Cortex of kidney (tissue), 1 donor: ENCODE data around the gene AADAT.
"Not testable (repeated sequence)": the region's sequence is repeated elsewhere in the genome, so short reads cannot be mapped to it uniquely, and the experiment has no call there.

Source experiments
- DNase-seq: peaks from one replicate; lab custom pipeline; 2025; lab: John Stamatoyannopoulos, UW

The AADAT gene

DNA sequence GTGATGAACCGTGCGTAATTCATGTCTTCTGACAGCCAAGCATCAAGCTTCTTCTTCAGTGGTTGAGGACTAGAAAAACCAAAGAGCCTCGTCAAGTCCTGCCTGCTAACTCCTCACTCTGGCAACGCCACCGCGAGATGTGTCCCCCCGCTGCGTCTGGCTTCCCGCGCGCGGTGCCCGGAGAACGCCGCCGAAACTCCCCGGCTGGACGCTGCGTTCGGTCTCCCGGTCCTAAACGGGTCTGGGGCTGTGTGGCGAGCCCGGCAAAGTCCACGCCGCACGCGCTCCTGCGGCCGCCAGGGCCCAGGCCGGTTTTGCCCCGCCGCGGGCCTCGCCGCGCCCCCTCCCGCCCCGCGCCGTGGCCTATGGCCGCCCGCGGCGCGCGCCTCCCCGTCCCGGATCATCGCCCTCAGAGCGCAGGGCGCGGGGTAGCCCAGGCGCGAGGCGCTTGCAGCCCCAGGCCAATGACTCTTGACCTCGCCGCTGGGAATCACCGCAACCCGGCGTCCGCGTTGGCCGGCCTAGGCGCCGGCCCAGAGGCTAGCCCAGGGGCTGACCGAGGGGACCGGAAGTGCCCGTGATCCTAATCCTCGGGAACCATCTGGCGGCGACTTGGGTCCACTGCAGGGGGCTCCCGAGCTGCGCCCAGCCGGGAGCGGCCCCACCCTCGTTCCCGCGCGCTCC, at the start of gene AADAT:
AADAT (minus strand) TSS at position 289 of the 684 bp plus-strand sequence; CDS start at position 23, 266 bp downstream.
- DNase-seq, result peak; percentile 26

DNA sequence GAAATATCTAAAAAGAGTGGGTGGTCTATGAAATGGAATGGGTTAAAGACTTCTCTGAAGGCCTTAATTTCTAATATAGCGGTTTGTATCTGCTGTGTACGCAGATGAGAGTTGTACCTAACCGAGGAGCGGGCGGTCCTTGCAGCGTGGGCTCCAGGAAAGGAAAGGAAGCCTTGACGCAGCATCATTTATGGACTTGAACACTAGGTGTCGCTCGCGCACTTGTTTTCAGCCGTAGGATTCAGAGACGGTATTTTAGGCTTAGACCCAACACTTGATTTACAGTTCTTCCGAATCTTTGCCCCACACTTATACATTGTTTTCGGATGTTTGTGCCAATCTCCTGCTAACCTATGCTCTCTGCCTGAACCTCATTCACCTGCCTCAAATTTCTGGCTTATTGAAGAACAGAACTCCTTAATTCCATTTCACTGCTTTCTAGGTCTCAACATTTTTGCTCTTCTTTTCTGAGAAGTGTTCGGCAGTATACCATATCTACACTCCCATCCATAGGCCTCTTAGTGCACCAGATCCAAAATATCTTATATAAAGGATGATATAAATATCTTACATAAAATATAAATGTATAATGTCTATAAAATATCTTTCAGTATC, 48.9 kb upstream of the AADAT start:
- DNase-seq, result no peak

DNA sequence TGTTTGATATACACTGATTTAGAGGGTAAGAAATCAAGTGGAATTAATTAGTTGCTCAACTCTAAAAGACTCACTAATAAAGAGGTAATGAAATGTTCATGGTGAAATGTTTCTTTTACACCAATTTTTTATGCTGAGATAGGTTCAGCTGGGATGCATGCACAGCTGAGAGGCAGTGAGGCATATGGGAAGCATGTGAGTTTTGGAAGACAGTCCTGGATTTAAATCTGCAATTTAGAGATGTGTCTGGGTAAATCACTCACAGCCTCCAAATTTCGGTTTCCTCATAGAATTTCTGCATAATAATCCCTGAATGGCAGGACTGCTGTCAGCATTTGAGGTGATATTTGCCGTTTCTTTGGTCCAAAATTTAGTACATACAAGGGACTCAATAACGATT, 48.2 kb upstream of the AADAT start:
- DNase-seq, result no peak

DNA sequence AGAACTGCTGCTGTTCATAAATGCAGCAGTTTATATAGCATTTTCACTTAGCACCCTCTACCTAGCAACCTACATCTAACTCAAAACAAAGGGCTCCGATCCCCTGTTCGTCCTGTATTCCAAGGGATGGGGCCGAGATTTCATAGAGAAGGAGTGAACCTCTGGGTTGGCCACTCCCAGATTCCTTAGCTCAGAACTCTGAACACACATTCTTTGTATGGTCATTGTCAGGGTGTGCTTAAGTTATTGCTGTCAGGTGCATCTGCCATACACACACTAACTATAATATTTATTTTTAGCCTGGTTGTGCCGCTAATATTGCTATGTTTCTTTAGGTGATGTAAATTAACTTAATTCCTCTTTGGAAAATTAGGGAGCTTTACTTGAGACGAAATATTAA, 47.7 kb upstream of the AADAT start:
- DNase-seq, result no peak

DNA sequence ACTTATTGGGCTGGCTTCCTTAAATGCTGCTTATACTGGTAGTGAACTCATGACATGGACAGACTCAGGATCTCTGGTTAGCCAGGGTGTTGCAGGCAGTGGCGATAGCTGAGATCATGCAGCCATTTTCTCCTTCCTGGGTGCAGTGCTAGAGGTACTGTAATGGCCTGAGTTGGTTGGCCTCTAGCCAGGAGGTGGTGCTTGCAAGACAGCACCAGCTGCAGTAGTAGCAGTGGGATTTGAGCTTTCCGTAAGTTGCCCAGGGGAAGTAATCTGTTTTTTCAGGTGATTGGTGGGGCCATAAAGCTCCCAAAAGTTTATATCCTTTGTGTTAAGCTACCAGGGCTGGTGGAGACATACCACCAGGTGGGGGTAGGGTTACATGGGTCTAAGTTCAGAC, 45.1 kb upstream of the AADAT start:
- no peak for DNase-seq

GRCh38 chr4:170128219-170128804, 38.6 kb upstream of the AADAT start:
- no peak for DNase-seq

DNA sequence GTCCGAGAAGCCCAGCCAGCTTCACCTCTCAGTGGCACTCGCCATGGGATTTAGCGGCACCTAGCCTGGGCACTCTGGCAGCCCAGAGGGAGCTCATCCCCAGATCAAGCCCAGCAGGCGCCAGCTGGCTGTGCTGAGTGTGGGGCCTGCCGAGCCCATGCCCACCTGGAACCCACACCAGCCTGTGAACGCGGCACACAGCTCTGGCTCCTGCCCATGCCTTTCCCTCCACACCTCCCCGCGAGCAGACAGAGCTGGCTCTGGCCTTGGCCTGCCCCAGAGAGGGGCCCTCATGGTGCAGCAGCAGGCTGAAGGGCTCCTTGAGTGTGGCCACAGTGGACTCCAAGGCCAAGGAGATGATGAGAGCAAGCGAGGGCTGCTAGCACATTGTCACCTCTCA, 38.0 kb upstream of the AADAT start:
- DNase-seq, result no peak

DNA sequence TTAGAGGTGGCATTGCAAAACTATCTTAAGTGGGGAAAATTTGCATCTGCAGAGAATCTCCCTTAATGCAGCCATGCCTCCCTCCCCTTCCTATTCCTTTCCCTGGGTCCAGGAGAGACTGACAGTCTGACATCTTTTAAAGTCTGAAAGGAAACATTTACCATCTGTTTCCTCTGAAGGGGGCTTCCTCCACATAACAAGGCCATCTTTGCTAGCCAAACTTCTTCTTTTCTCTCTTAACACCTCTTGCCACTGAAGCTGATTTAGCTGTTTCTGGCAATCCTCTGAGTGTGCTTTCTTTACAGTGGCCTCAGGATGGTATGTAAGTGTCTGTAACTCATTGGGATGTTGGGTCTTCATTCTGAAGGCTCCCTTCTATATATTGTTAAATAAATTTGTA, 34.6 kb upstream of the AADAT start:
- DNase-seq, result no peak

DNA sequence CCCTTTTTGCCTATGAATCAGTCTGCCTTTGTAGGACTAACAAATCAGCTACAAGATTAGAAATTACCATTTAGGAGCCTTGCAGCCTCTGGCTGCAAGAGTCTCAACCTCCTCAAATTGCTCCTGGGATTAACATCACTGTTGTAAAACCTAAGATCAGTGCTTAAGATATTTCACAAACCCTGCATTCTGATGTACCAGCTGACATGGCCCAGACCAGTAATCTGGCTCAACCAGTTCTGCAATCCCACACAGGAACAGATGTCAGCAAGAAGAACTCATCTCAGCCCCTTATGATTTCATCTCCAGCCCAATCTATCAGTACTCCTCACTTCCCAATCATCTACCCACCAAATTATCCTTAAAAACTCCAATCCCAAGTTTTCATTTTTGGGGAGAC, 32.5 kb upstream of the AADAT start:
- DNase-seq, result no peak

DNA sequence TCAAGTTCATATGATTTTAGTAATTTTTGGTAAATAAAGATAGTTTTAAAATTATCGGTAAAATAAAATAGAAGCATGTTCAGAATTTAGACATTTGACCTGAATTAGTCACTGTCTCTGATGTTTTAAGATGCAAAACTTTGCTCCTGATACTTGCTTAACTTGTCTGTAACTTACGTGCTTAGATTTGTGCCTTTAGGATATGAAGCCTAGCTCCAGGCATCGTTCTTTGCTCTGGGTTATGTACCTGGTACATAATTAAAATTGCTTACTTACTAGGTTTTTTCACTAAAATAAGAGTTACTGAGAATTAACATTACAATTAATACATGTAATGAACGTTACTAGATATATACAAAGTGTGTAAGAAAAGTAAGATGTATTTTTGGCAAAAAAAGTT, 24.9 kb upstream of the AADAT start:
- DNase-seq, result no peak

- DNase-seq, result not testable (repeated sequence)
Observed at GRCh38 chr4:170114183-170114582, 24.4 kb upstream of the AADAT start.

- DNase-seq, result no peak
Observed at GRCh38 chr4:170111546-170111945, 21.8 kb upstream of the AADAT start.

- no peak for DNase-seq
Observed at GRCh38 chr4:170111085-170111484, 21.3 kb upstream of the AADAT start.

DNA sequence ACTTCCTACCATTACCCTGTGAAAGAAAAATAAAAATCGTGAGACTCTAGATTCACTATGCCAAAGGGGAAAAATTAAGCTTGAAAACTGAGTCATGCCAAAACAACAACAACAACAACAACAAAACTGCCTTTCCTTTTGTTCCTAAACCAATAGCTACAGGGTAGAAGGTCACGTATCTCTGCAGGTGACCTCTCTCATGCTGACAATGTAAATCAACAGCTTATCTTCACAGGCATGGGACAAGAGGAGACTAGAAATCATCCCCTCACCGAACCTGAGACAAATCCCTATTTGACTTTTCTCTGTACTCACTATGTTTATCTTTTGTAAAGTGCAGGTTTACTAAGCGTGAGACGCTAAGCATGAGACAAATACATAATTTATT, 20.5 kb upstream of the AADAT start:
- DNase-seq, result no peak

DNA sequence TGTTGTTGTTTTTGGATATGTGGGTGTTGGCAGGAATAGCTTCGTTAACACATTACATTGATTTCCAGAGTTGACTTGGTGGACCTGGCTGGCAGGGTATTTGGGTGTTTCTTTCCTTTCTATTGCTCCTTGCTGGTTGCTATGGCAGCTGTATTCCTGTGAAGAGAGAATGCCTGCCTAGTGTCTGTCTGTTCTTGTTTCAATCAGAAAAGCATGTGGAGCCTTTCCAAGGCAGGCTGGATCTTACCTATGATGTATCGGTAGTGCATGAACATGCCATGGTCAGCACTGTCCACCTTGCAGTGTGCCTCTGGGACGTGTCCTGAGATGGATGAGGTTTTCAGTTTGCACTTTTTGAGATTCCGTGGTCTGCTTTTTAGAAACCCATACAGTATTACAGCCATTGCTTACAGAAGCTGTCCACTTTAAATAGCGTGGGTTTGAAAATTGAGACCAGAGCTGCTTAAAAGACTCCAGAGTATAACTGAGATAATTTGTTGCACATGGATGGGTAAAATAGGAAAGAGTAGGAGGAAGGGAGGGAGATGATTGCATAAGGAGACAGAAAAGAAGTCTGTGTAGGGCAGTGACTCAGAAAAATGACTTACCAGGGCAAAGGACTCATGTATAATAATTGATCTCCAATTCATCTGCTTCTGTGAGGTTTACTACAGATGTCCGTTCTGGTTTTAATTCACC, 20.0 kb upstream of the AADAT start:
- DNase-seq, result no peak

GRCh38 chr4:170106900-170107299, 17.1 kb upstream of the AADAT start:
- no peak for DNase-seq

DNA sequence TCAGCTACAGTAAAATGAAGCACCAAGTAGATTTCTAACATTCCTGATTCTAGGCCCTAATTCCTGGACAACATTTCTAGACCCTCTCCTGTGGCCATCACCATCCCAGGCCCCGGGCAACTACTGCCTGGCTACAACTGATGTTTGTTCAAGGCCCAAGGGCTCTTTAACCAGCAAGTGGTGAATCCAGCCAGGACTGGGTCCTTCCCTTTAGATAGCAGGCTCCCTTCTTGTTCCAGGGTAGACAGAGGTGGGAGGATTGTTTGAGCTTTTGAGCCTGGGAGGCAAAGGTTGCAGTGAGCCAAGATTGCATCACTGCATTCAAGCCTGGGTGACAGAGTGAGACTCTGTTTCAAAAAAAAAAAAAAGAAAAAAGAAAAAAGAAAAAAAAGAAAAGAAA, 12.7 kb upstream of the AADAT start:
- DNase-seq, result no peak

GRCh38 chr4:170098171-170098570, 8.4 kb upstream of the AADAT start:
- not testable (repeated sequence) for DNase-seq

- DNase-seq, result no peak
Observed at GRCh38 chr4:170097681-170098080, 7.9 kb upstream of the AADAT start.

GRCh38 chr4:170093973-170094535, 4.3 kb upstream of the AADAT start:
- no peak for DNase-seq

DNA sequence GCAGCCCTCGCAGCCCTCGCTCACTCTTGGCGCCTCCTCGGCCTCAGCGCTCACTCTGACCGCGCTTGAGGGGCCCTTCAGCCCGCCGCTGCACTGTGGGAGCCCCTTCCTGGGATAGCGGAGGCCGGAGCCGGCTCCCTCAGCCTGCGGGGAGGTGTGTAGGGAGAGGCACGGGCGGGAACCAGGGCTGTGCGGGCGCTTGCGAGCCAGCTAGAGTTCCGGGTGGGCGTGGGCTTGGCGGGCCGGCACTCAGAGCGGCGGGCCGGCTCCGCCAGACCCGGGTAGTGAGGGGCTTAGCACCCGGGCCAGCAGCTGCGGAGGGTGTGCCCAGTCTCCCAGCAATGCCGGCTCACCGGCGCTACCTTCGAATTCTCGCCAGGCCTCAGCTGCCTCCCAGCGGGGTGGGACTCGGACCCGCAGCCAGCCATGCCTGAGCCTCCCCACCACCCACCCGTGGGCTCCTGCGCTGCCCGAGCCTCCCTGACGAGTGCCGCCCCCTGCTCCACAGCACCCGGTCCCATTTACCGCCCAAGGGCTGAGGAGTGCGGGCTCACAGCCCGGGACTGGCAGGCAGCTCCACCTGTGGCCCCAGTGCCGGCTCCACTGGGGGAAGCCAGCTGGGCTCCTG, 1.4 kb upstream of the AADAT start:
- DNase-seq, result no peak

GRCh38 chr4:170090352-170091052, 746 bp upstream of the AADAT start:
- DNase-seq, result no peak
